ENCODE results near the gene MRPS25.

MRPS25 gene

GRCh38 chr3:15081960-15082664 lies 17.0 kb upstream of the MRPS25 start:
- peak; percentile 85 to 94 (median 92) for DNase-seq

GRCh38 chr3:15079091-15079490 lies 14.0 kb upstream of the MRPS25 start:
- no peak for DNase-seq

- DNase-seq: no peak
Observed at GRCh38 chr3:15074500-15074899, 9.4 kb upstream of the MRPS25 start.

- no peak for DNase-seq
Observed at GRCh38 chr3:15071699-15072098, 6.6 kb upstream of the MRPS25 start.

- DNase-seq: no peak
Observed at GRCh38 chr3:15069441-15069840, 4.3 kb upstream of the MRPS25 start.

- no peak for DNase-seq
Observed at GRCh38 chr3:15066467-15066866, 1.4 kb upstream of the MRPS25 start.

GRCh38 chr3:15065550-15066007 lies 464 bp upstream of the MRPS25 start:
- DNase-seq: no peak

- peak; percentile 57 to 74 (median 63) for DNase-seq
Observed at GRCh38 chr3:15064299-15064834, 748 bp downstream of the MRPS25 start.

GRCh38 chr3:15063656-15064286 lies 1.3 kb downstream of the MRPS25 start:
- DNase-seq: no peak

GRCh38 chr3:15063238-15063637 lies 1.9 kb downstream of the MRPS25 start:
- no peak for DNase-seq

- no peak for DNase-seq
Observed at GRCh38 chr3:15060029-15060428, 5.1 kb downstream of the MRPS25 start.

- no peak for DNase-seq
Observed at GRCh38 chr3:15056676-15057404, 8.3 kb downstream of the MRPS25 start.

- no peak for DNase-seq
Observed at GRCh38 chr3:15055019-15055557, 10.0 kb downstream of the MRPS25 start.

- no peak for DNase-seq
Observed at GRCh38 chr3:15053541-15053940, 11.6 kb downstream of the MRPS25 start.

GRCh38 chr3:15052335-15053242 lies 12.5 kb downstream of the MRPS25 start:
- DNase-seq: no peak

- peak; percentile 52 to 67 (median 57) for DNase-seq
Observed at GRCh38 chr3:15051531-15051930, 13.6 kb downstream of the MRPS25 start.

- DNase-seq: no peak
Observed at GRCh38 chr3:15050405-15051092, 14.6 kb downstream of the MRPS25 start.

GRCh38 chr3:15049584-15049983 lies 15.5 kb downstream of the MRPS25 start:
- DNase-seq: no peak

GRCh38 chr3:15045667-15046066 lies 19.4 kb downstream of the MRPS25 start:
- no peak for DNase-seq

GRCh38 chr3:15044326-15044725 lies 20.8 kb downstream of the MRPS25 start:
- no peak for DNase-seq

All from suppressor macrophage (primary cell).